Measurements from ENCODE around the gene DCC.

The DCC gene

DNA sequence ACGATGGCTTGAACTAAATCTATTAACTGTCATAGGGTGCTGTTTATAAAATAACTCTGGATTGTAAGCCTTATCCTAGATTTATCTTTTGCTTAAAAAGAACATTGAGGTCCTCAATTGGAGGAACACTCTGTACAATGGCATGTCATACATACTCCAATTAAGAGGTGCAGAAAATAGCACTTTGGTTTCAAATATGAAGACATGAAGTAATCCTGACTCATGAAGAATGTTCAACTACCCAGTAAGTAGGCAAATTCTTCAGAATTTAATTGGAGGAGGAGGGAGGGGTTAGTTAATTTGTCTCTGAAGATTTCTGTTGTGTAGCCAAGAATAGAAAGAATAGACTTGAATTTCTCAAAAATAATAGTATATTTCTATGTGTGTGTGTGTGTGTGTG, 36.1 kb downstream of the DCC start:
- H3K4me3 ChIP-seq (ENCODE audit: low read depth, low read length): no peak overlapping the region
- H3K9me3 ChIP-seq (ENCODE audit: control insufficient read depth, low read length): no peaks in the 10 kb centered on the region
- TF ChIP-seq, protein P1, sequence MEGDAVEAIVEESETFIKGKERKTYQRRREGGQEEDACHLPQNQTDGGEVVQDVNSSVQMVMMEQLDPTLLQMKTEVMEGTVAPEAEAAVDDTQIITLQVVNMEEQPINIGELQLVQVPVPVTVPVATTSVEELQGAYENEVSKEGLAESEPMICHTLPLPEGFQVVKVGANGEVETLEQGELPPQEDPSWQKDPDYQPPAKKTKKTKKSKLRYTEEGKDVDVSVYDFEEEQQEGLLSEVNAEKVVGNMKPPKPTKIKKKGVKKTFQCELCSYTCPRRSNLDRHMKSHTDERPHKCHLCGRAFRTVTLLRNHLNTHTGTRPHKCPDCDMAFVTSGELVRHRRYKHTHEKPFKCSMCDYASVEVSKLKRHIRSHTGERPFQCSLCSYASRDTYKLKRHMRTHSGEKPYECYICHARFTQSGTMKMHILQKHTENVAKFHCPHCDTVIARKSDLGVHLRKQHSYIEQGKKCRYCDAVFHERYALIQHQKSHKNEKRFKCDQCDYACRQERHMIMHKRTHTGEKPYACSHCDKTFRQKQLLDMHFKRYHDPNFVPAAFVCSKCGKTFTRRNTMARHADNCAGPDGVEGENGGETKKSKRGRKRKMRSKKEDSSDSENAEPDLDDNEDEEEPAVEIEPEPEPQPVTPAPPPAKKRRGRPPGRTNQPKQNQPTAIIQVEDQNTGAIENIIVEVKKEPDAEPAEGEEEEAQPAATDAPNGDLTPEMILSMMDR (IDR thresholded peaks at IDR 0.05): no peak
- no peaks in the 10 kb centered on the region for H3K27me3 ChIP-seq (ENCODE audit: control insufficient read depth, insufficient read depth, low read length)
- no peak overlapping the region for H2AFZ ChIP-seq
- no peak overlapping the region for H3K9ac ChIP-seq
- no peaks in the 10 kb centered on the region for H3K4me1 ChIP-seq
- no peaks in the 10 kb centered on the region for H3K79me2 ChIP-seq
- H3K36me3 ChIP-seq (ENCODE audit: control insufficient read depth, insufficient read depth, low read length): no peaks in the 10 kb centered on the region
- no peak overlapping the region for H3K4me2 ChIP-seq (ENCODE audit: low read length)
- H3K27ac ChIP-seq: no peak overlapping the region

DNA sequence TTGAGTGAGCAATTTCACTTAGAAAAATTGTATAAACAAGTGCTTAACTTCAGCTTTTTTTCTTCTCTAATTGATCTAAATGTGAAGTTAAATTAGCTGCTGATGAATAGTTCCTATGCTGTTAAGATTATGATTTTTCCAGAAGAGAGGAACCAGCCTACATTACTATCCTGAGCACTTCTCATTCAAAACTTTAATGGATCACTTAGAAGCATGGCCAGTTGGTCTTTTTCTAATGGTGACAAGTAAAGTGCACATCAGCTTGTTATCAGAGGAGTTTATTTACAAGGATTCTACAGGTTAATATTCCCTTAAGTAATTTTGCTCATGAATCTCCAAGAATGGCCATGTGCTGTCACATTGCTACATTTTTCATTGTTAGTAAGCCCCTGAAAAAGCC, 37.1 kb downstream of the DCC start:
- Histone ChIP-seq H3K4me1 (no peaks in the 10 kb centered on the region), H3K27ac (no peak overlapping the region), H3K79me2 (no peaks in the 10 kb centered on the region), H3K27me3 (ENCODE audit: control insufficient read depth, insufficient read depth, low read length) (no peaks in the 10 kb centered on the region), H3K36me3 (ENCODE audit: control insufficient read depth, insufficient read depth, low read length) (no peaks in the 10 kb centered on the region), H3K9me3 (ENCODE audit: control insufficient read depth, low read length) (no peaks in the 10 kb centered on the region), H3K4me2 (ENCODE audit: low read length) (no peak overlapping the region), H3K9ac (no peak overlapping the region), H2AFZ (no peak overlapping the region), H3K4me3 (ENCODE audit: low read depth, low read length) (no peak overlapping the region)
- TF ChIP-seq, protein P1 (IDR thresholded peaks at IDR 0.05): no peak

DNA sequence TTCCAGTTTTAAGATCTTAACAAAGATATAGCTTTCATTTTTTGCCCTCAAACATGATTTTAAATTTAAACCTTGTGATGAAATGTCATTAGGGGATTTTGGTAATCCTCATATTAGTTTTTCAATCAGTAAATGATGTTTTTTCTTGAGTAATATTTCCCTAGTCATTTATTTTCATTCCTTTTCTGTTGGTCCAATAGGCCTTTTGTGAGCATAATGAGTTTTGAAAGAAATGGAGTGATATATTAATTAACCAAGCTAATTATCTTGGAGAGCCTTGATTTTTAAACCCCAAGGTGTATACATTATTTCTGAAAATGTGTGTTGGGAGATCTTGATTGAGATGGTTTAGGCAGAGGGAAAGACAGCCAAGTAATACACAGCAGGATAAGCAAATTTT, 46.3 kb downstream of the DCC start:
- H3K79me2 ChIP-seq: no peaks in the 10 kb centered on the region
- H2AFZ ChIP-seq: no peak overlapping the region
- no peak overlapping the region for H3K4me3 ChIP-seq (ENCODE audit: low read depth, low read length)
- H3K4me2 ChIP-seq (ENCODE audit: low read length): no peak overlapping the region
- no peaks in the 10 kb centered on the region for H3K9me3 ChIP-seq (ENCODE audit: control insufficient read depth, low read length)
- H3K9ac ChIP-seq: no peak overlapping the region
- no peaks in the 10 kb centered on the region for H3K4me1 ChIP-seq
- TF ChIP-seq, protein P1 (IDR thresholded peaks at IDR 0.05): no peak
- H3K36me3 ChIP-seq (ENCODE audit: control insufficient read depth, insufficient read depth, low read length): no peaks in the 10 kb centered on the region
- H3K27me3 ChIP-seq (ENCODE audit: control insufficient read depth, insufficient read depth, low read length): no peaks in the 10 kb centered on the region
- H3K27ac ChIP-seq: no peak overlapping the region

DNA sequence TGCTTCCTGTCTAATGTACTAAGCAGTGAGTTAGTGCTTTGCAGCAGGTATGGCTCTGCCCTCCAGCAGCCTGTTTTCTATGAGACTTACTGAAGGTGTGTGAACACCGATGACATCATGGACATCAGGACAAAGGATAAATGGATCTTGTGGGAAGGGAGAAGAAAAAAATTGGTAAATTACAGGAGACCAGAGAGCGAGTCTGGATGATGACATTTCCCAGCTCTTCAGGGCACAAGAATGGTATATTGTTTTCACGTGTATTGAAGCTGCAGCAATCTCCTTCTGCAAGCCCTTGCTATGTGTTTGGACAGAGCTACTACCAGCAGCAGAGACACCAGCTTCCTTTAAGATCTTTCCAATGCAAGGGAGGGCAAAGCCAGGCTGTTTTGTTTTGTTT, 47.2 kb downstream of the DCC start:
- H3K4me2 ChIP-seq (ENCODE audit: low read length): no peak overlapping the region
- H3K27me3 ChIP-seq (ENCODE audit: control insufficient read depth, insufficient read depth, low read length): no peaks in the 10 kb centered on the region
- no peak overlapping the region for H3K27ac ChIP-seq
- no peaks in the 10 kb centered on the region for H3K79me2 ChIP-seq
- TF ChIP-seq, protein P1 (IDR thresholded peaks at IDR 0.05): no peak
- H3K36me3 ChIP-seq (ENCODE audit: control insufficient read depth, insufficient read depth, low read length): no peaks in the 10 kb centered on the region
- H3K9ac ChIP-seq: no peak overlapping the region
- no peaks in the 10 kb centered on the region for H3K9me3 ChIP-seq (ENCODE audit: control insufficient read depth, low read length)
- no peak overlapping the region for H3K4me3 ChIP-seq (ENCODE audit: low read depth, low read length)
- H3K4me1 ChIP-seq: no peaks in the 10 kb centered on the region
- H2AFZ ChIP-seq: no peak overlapping the region

DNA sequence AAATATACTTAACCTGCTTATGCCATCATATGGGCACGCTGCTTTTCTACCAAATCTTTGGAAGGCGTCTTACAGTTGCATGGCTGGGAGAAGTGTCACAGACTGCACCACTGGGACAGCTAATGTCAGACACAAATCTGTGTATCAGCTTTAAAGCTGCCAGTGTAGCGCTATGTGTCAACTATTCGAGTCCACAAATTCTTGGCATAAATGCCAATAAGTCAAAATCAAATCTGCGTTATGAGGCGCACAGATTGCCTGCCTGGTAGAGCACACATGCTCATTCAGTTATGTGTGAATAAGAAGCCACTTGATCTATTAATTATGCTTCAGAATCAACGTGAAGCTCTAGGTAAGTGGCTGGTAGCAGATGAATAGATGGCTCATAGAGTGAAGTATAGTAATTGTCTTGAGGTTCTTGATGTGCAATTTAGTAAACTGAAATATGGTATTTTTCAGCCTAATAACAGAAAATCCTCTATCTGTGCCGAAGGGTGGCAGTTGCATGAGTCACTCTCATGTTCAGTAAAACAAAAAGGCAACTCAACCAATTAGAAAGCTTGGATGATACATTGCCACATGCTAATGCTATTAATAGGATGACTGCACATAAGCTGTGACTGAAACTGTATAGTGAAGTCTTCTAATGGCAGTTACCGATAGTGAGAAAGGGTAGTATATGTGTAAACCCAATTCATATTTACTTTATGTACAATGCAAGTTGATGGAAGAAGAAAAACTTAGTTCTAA, 52.0 kb downstream of the DCC start:
- H3K79me2 ChIP-seq: no peaks in the 10 kb centered on the region
- no peaks in the 10 kb centered on the region for H3K27me3 ChIP-seq (ENCODE audit: control insufficient read depth, insufficient read depth, low read length)
- no peak overlapping the region for H3K4me3 ChIP-seq (ENCODE audit: low read depth, low read length)
- no peak overlapping the region for H2AFZ ChIP-seq
- H3K36me3 ChIP-seq (ENCODE audit: control insufficient read depth, insufficient read depth, low read length): no peaks in the 10 kb centered on the region
- H3K9me3 ChIP-seq (ENCODE audit: control insufficient read depth, low read length): no peaks in the 10 kb centered on the region
- no peak overlapping the region for H3K4me2 ChIP-seq (ENCODE audit: low read length)
- no peak overlapping the region for H3K27ac ChIP-seq
- TF ChIP-seq, protein P1 (IDR thresholded peaks at IDR 0.05): no peak
- no peaks in the 10 kb centered on the region for H3K4me1 ChIP-seq
- H3K9ac ChIP-seq: no peak overlapping the region
